ENCODE data around the gene IPCEF1.

DNA sequence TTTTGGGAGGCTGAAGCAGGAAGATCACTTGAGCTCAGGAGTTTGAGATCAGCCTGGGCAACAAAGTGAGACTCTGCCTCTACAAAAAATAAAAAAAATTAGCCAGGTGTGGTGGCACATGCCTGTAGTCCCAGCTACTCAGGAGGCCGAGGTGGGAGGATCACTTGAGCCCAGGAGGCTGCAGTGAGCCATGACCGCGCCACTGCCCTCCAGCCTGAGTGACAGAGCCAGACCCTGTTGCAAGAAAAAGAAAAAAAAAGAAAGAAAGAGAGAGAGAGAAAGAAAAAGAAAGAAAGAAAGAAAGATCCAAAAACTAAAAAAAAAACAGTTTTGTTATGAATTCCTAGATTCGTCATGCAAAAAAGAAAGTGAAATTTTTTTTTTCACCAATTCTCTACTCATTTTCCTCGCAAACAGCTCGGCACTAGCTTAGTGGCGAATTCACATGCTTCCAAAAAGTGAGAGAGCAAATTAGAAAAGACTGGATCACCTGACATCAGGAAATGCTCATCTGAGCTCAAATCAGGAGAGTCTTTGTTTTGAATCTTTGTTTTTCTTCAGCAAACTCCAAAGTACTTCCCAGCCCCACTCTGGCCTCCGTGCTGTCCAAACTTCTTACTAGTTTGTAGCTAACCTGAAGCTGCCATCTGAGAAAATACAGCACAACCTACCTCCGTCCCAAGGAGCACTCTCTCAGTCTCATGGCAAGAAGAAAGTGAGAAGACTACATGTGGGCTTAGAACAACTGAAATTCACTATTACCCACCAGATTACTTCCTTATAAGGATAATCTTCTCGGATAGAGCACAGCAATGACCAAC lies 27.0 kb downstream of the IPCEF1 start:
- TF ChIP-seq, protein P1, sequence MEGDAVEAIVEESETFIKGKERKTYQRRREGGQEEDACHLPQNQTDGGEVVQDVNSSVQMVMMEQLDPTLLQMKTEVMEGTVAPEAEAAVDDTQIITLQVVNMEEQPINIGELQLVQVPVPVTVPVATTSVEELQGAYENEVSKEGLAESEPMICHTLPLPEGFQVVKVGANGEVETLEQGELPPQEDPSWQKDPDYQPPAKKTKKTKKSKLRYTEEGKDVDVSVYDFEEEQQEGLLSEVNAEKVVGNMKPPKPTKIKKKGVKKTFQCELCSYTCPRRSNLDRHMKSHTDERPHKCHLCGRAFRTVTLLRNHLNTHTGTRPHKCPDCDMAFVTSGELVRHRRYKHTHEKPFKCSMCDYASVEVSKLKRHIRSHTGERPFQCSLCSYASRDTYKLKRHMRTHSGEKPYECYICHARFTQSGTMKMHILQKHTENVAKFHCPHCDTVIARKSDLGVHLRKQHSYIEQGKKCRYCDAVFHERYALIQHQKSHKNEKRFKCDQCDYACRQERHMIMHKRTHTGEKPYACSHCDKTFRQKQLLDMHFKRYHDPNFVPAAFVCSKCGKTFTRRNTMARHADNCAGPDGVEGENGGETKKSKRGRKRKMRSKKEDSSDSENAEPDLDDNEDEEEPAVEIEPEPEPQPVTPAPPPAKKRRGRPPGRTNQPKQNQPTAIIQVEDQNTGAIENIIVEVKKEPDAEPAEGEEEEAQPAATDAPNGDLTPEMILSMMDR (IDR thresholded peaks at IDR 0.05) = no peak
- TF ChIP-seq EP300 (IDR thresholded peaks at IDR 0.05) = no peak

Data from tibial nerve (tissue), 4 donors.